Skeletal muscle tissue (tissue), 4 donors: ENCODE results near the gene DEFB121. TPM values are rescaled to one million over a fixed set of nuclear protein-coding genes. Genes with fewer than 3 reads are reported as not detected.
"Not testable (repeated sequence)": the region's sequence is repeated elsewhere in the genome, so short reads cannot be mapped to it uniquely, and the experiment has no call there.

Experiments used
- H3K27ac ChIP-seq: one replicate; pipeline ENCODE4 v1.7.0; 2013; ENCODE audit warnings: mild to moderate bottlenecking, low read depth, low read length, inconsistent platforms
- H3K27me3 ChIP-seq, 3 donors: one replicate each; pipeline ENCODE4 v1.7.0; 2013; ENCODE audit warnings: low read length in 3 of 3; ENCODE audit not compliant: control insufficient read depth in 3 of 3, insufficient read depth in 3 of 3
- H3K36me3 ChIP-seq, 3 donors: one replicate each; pipeline ENCODE4 v1.7.0; 2013; ENCODE audit warnings: low read length in 3 of 3; ENCODE audit not compliant: control insufficient read depth in 3 of 3, insufficient read depth in 3 of 3
- H3K4me1 ChIP-seq, 3 donors: one replicate each; pipeline ENCODE4 v1.7.0; 2013; ENCODE audit warnings: low read length in 3 of 3, mild to moderate bottlenecking in 3 of 3; ENCODE audit not compliant: control insufficient read depth in 3 of 3, insufficient read depth in 3 of 3
- H3K4me3 ChIP-seq, 3 donors: one replicate each; pipeline ENCODE4 v1.7.0; 2013; ENCODE audit warnings: low read length in 3 of 3
- H3K9ac ChIP-seq, 3 donors: one replicate each; pipeline ENCODE4 v1.7.0; 2013; ENCODE audit warnings: low read length in 3 of 3, mild to moderate bottlenecking in 3 of 3, moderate library complexity in 2 of 3, low read depth in 1 of 3
- H3K9me3 ChIP-seq, 3 donors: one replicate each; pipeline ENCODE4 v1.7.0; 2013; ENCODE audit warnings: low read length in 3 of 3; ENCODE audit not compliant: control insufficient read depth in 3 of 3
- total RNA-seq: library from RNA; depleted of rRNA; stranded (reverse); fragments of >200 nt; gene quantifications from one replicate; pipeline ENCODE4 v1.2.3, GENCODE V29; 2014
- donor health status: Osteomylitis.

The DEFB121 gene
- total RNA-seq: not detected

- no peaks in the 10 kb centered on the region for H3K36me3 ChIP-seq
- H3K4me1 ChIP-seq: no peaks in the 10 kb centered on the region
- H3K9ac ChIP-seq: no peak within 1 kb of the TSS
- no peak within 1 kb of the TSS for H3K4me3 ChIP-seq
- H3K27ac ChIP-seq: no peak within 1 kb of the TSS
- peaks cover 0 to 2% (median 0%) of the 10 kb centered on the region in 3 donors for H3K9me3 ChIP-seq
- H3K27me3 ChIP-seq: no peaks in the 10 kb centered on the region
Observed at GRCh38 chr20:31406115-31406514, at the start of gene DEFB121. TSS of gene DEFB121 (minus strand) at chr20:31406215. CDS start at chr20:31406152, 63 bp downstream.

GRCh38 chr20:31454361-31454760, 48.3 kb upstream of the DEFB121 start:
- no peaks in the 10 kb centered on the region for H3K9me3 ChIP-seq
- H3K4me1 ChIP-seq: no peaks in the 10 kb centered on the region
- no peaks in the 10 kb centered on the region for H3K36me3 ChIP-seq
- no peak overlapping the region for H3K9ac ChIP-seq
- peaks cover 0 to 4% (median 2%) of the 10 kb centered on the region in 3 donors for H3K27me3 ChIP-seq
- H3K27ac ChIP-seq: no peak overlapping the region
- no peak overlapping the region for H3K4me3 ChIP-seq

- no peak overlapping the region for H3K27ac ChIP-seq
- H3K4me3 ChIP-seq: no peak overlapping the region
- H3K9ac ChIP-seq: no peak overlapping the region
- no peaks in the 10 kb centered on the region for H3K9me3 ChIP-seq
- H3K27me3 ChIP-seq: no peaks in the 10 kb centered on the region
- H3K4me1 ChIP-seq: no peaks in the 10 kb centered on the region
- H3K36me3 ChIP-seq: no peaks in the 10 kb centered on the region
Observed at GRCh38 chr20:31452575-31452974, 46.6 kb upstream of the DEFB121 start.

GRCh38 chr20:31449511-31450414, 43.7 kb upstream of the DEFB121 start:
- Histone ChIP-seq H3K36me3 (no peaks in the 10 kb centered on the region), H3K27me3 (no peaks in the 10 kb centered on the region), H3K27ac (no peak overlapping the region), H3K9me3 (no peaks in the 10 kb centered on the region), H3K4me3 (no peak overlapping the region), H3K4me1 (no peaks in the 10 kb centered on the region), H3K9ac (no peak overlapping the region)

- H3K36me3 ChIP-seq: no peaks in the 10 kb centered on the region
- H3K4me1 ChIP-seq: no peaks in the 10 kb centered on the region
- no peak overlapping the region for H3K9ac ChIP-seq
- no peaks in the 10 kb centered on the region for H3K9me3 ChIP-seq
- no peak overlapping the region for H3K4me3 ChIP-seq
- peaks cover 0 to 3% (median 0%) of the 10 kb centered on the region in 3 donors for H3K27me3 ChIP-seq
- no peak overlapping the region for H3K27ac ChIP-seq
Observed at GRCh38 chr20:31446084-31446819, 40.2 kb upstream of the DEFB121 start.

- Histone ChIP-seq H3K9ac (no peak within 1 kb of the TSS), H3K9me3 (no peaks in the 10 kb centered on the region), H3K4me1 (no peaks in the 10 kb centered on the region), H3K36me3 (no peaks in the 10 kb centered on the region), H3K27ac (no peak within 1 kb of the TSS), H3K4me3 (no peak within 1 kb of the TSS), H3K27me3 (peaks cover 0 to 3% (median 0%) of the 10 kb centered on the region in 3 donors)
Observed at GRCh38 chr20:31440012-31440659, 34.1 kb upstream of the DEFB121 start, which contains the start of gene DEFB123. TSS of gene DEFB123 (plus strand) at chr20:31440632. CDS start at chr20:31440699, 67 bp downstream.

- H3K9me3 ChIP-seq: no peaks in the 10 kb centered on the region
- no peaks in the 10 kb centered on the region for H3K27me3 ChIP-seq
- no peak overlapping the region for H3K9ac ChIP-seq
- no peak overlapping the region for H3K4me3 ChIP-seq
- H3K36me3 ChIP-seq: no peaks in the 10 kb centered on the region
- H3K4me1 ChIP-seq: no peaks in the 10 kb centered on the region
- no peak overlapping the region for H3K27ac ChIP-seq
Observed at GRCh38 chr20:31430568-31431115, 24.6 kb upstream of the DEFB121 start.

GRCh38 chr20:31427576-31427975, 21.6 kb upstream of the DEFB121 start:
- not testable (repeated sequence) for H3K9me3 ChIP-seq, H3K4me1 ChIP-seq, H3K36me3 ChIP-seq, H3K4me3 ChIP-seq, H3K27ac ChIP-seq, H3K27me3 ChIP-seq, H3K9ac ChIP-seq

- H3K27ac ChIP-seq, H3K36me3 ChIP-seq, H3K27me3 ChIP-seq, H3K9me3 ChIP-seq, H3K4me1 ChIP-seq, H3K9ac ChIP-seq, H3K4me3 ChIP-seq: not testable (repeated sequence)
Observed at GRCh38 chr20:31426891-31427551, 21.0 kb upstream of the DEFB121 start.
